HG03521 (cell line): ENCODE data around the gene MAGEC3.

ENCODE experiments used
- ATAC-seq: cut with Tn5 transposase; IDR thresholded peaks from one replicate; pipeline ENCODE4 v1.9.1; 2021; ENCODE audit warnings: mild to moderate bottlenecking, moderate library complexity; ENCODE audit not compliant: unreplicated experiment

Gene MAGEC3

DNA sequence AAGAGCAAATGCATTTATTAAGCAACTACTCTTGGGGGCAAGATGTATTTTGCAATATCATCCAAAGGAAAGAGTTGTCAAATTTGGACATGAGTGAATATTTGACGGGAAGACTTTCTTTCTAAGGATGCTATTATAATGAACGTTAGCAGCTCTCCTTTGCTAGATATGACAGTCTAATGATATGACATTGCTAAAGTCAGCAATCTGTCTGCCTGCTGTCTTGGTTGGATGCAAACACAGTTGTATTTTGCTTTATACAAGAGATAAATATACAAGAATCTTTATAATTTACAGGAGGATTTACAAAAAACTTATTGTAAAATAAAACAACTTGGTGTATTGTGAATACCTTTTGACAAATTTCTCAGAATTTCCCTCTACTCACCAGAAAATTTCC, 103.1 kb downstream of the MAGEC3 start:
- no peak for ATAC-seq

DNA sequence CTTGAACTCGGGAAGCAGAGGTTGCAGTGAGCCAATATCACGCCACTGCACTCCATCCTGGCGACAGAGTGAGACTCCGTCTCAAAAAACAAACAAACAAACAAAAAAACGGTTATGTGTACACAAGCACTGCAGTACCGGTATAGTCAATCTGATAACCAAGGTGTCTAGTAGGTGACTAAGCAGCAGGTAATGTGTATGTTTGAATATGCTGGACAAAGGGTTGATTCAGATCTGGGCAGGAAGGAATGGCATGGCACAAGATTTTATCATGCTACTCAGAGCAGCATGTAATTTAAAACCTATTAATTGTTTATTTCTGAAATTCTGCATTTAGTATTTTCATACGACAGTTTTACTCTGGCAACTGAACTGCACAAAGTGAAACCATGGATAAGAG, 107.3 kb downstream of the MAGEC3 start:
- ATAC-seq, result no peak

DNA sequence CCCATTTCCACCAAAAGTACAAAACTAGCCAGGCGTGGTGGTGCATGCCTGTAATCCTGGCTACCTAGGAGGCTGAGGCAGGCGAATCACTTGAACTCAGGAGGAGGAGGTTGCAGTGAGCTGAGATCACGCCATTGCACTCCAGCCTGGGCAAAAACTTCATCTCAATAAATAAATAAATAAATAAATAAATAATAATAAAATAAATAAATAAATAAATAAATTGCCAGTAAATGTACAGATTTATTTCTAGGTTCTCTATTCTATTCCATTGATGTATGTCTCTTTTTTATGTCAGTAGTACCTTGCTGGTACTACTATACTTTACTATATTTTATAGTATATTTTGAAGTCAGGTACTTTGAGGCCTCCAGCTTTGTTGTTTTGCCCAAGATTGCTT, 109.2 kb downstream of the MAGEC3 start:
- ATAC-seq, result no peak
